HepG2 (cell line): ENCODE data around the gene RSPH9. TPM values are rescaled to one million over a fixed set of nuclear protein-coding genes. Genes with fewer than 3 reads are reported as not detected.

Experiments used
- ATAC-seq: fragments of 200-7000 bp; cut with Tn5 transposase; 3 replicates; pipeline ENCODE4 v1.9.1; 2020; ENCODE audit warnings: mild to moderate bottlenecking, moderate library complexity
- BruUV-seq: library from RNA; stranded (reverse); fragments of 400-500 nt; replicated peaks from 2 replicates; lab custom pipeline; 2021; lab: Mats Ljungman, UMichigan
- CTCF ChIA-PET: fragments of 300-600 bp; formaldehyde crosslinking; extraction: SDS; loops from one replicate; lab custom pipeline; 2021; ENCODE audit warnings: low total read pairs, inconsistent platforms, low intra/inter-chr PET ratio; lab: Yijun Ruan, JAX
- POLR2A ChIA-PET: fragments of 350-600 bp; sonication (Branson Sonifier 250); formaldehyde crosslinking; loops from one replicate; lab custom pipeline; 2020; ENCODE audit warnings: antibody characterized with exemption, inconsistent platforms; lab: Yijun Ruan, JAX
- DNase-seq: peaks from one replicate; pipeline ENCODE4 v3.0.0-alpha.2; 2015; ENCODE audit warnings: low spot score
- FAIRE-seq: peaks from 3 replicates; lab custom pipeline; 2011; peaks lifted over from hg19 to GRCh38; lab: Jason Lieb, UNC
- H2AFZ ChIP-seq: one replicate; pipeline ENCODE4 v1.6.1; 2011; ENCODE audit warnings: low read length, inconsistent platforms
- H3K27ac ChIP-seq: fragments of 300-600 bp; 3 replicates; pipeline ENCODE4 v1.8.0; 2011; ENCODE audit warnings: mixed run types, mild to moderate bottlenecking, mixed read lengths, low read length, inconsistent platforms; ENCODE audit not compliant: insufficient read depth; ENCODE audit errors: extremely low read length
- H3K27me3 ChIP-seq, 2 experiments: fragments of 200-600 bp in 1 of 2; 2 replicates in 1 of 2; 3 replicates in 1 of 2; pipeline versions ENCODE4 v1.6.0 to v1.8.0; 2011; ENCODE audit warnings: low read length in 2 of 2, mild to moderate bottlenecking in 2 of 2, moderate library complexity in 2 of 2, inconsistent platforms in 1 of 2; ENCODE audit not compliant: insufficient read depth in 2 of 2, control insufficient read depth in 1 of 2
- H3K36me3 ChIP-seq, 2 experiments: fragments of 200-600 bp in 1 of 2; replicated peaks in 1 of 2; 2 replicates in 1 of 2; 3 replicates in 1 of 2; pipeline versions ENCODE4 v1.5.1 to v1.8.0; 2011; ENCODE audit warnings: low read length in 2 of 2, inconsistent platforms in 1 of 2; ENCODE audit not compliant: insufficient read depth in 2 of 2, control insufficient read depth in 1 of 2
- H3K4me1 ChIP-seq: 2 replicates; pipeline ENCODE4 v1.5.1; 2012; ENCODE audit warnings: low read length, inconsistent platforms; ENCODE audit not compliant: insufficient read depth
- H3K4me2 ChIP-seq: 2 replicates; pipeline ENCODE4 v1.6.0; 2011; ENCODE audit warnings: low read depth, low read length, inconsistent platforms
- H3K4me3 ChIP-seq, 3 experiments: fragments of 200-600 bp in 1 of 3; sonication (generic), shearing (Covaris generic) in 1 of 3; replicated peaks in 1 of 3; 2 replicates each; pipeline ENCODE4 v1.5.1; 2011 to 2016; ENCODE audit warnings: low read length in 3 of 3, inconsistent platforms in 2 of 3, low read depth in 2 of 3, mild to moderate bottlenecking in 2 of 3, control low read depth in 1 of 3, mixed read lengths in 1 of 3; ENCODE audit not compliant: insufficient read depth in 1 of 3
- H3K79me2 ChIP-seq: one replicate; pipeline ENCODE4 v1.6.1; 2011; ENCODE audit warnings: low read length, inconsistent platforms; ENCODE audit not compliant: insufficient read depth
- H3K9ac ChIP-seq: 2 replicates; pipeline ENCODE4 v1.6.0; 2011; ENCODE audit warnings: mild to moderate bottlenecking, low read depth, low read length, inconsistent platforms; ENCODE audit not compliant: insufficient read depth
- H3K9me3 ChIP-seq: 2 replicates; pipeline ENCODE4 v1.5.1; 2012; ENCODE audit warnings: mild to moderate bottlenecking, low read length
- H4K20me1 ChIP-seq: 2 replicates; pipeline ENCODE4 v1.6.0; 2011; ENCODE audit warnings: inconsistent platforms, mild to moderate bottlenecking, low read length, moderate library complexity; ENCODE audit not compliant: insufficient read depth
- FIP1L1 ChIP-seq: fragments of 200-400 bp; formaldehyde crosslinking; IDR thresholded peaks from 2 replicates; pipeline ENCODE4 v1.6.1; 2018; ENCODE audit warnings: low read depth, mild to moderate bottlenecking, low read length, moderate library complexity, borderline replicate concordance; ENCODE audit not compliant: insufficient read depth
- FOXA1 ChIP-seq, 2 experiments: fragments of 450-650 bp in 1 of 2; sonication (generic) in 1 of 2; formaldehyde crosslinking in 1 of 2; IDR thresholded peaks; 2 replicates each; pipeline versions ENCODE4 v1.4.0 to v1.6.1; 2016 to 2020; ENCODE audit warnings: missing genetic modification reagents in 1 of 2
- FOXA3 ChIP-seq: IDR thresholded peaks from 2 replicates; pipeline ENCODE4 v1.6.1; 2016; ENCODE audit warnings: missing genetic modification reagents, missing compliant biosample characterization
- GFI1 ChIP-seq: sonication (generic); formaldehyde crosslinking; IDR thresholded peaks from 2 replicates; pipeline ENCODE4 v1.5.0; 2020; ENCODE audit warnings: missing genetic modification reagents, mild to moderate bottlenecking, borderline replicate concordance
- JUND ChIP-seq: sonication (generic); formaldehyde crosslinking; IDR thresholded peaks from 2 replicates; pipeline ENCODE4 v1.8.0; 2022; ENCODE audit warnings: mild to moderate bottlenecking, missing genetic modification reagents
- KDM6A ChIP-seq: IDR thresholded peaks from 2 replicates; pipeline ENCODE4 v1.6.1; 2016; ENCODE audit warnings: low read depth
- NAIF1 ChIP-seq: sonication (generic); formaldehyde crosslinking; IDR thresholded peaks from 2 replicates; pipeline ENCODE4 v1.5.0; 2020; ENCODE audit warnings: mild to moderate bottlenecking, missing genetic modification reagents, borderline replicate concordance
- SMAD3 ChIP-seq: sonication (generic); formaldehyde crosslinking; IDR thresholded peaks from 2 replicates; pipeline ENCODE4 v1.4.0; 2020; ENCODE audit warnings: missing genetic modification reagents
- SMC3 ChIP-seq: IDR thresholded peaks from 2 replicates; pipeline ENCODE4 v1.6.1; 2011; ENCODE audit warnings: low read length, improper control_type of control experiment
- ZNF253 ChIP-seq: sonication (generic); formaldehyde crosslinking; IDR thresholded peaks from 2 replicates; pipeline ENCODE4 v1.8.0; 2022; ENCODE audit warnings: mild to moderate bottlenecking, missing genetic modification reagents, borderline replicate concordance
- ZNF468 ChIP-seq: sonication (generic); formaldehyde crosslinking; IDR thresholded peaks from 2 replicates; pipeline ENCODE4 v1.8.0; 2022; ENCODE audit warnings: mild to moderate bottlenecking, moderate library complexity, missing genetic modification reagents
- ZNF569 ChIP-seq: sonication (generic); formaldehyde crosslinking; IDR thresholded peaks from 2 replicates; pipeline ENCODE4 v1.5.0; 2020; ENCODE audit warnings: mild to moderate bottlenecking, missing genetic modification reagents, moderate library complexity, borderline replicate concordance
- ZNF781 ChIP-seq: sonication (generic); formaldehyde crosslinking; IDR thresholded peaks from 2 replicates; pipeline ENCODE4 v1.5.1; 2020; ENCODE audit warnings: borderline replicate concordance, mild to moderate bottlenecking, missing genetic modification reagents; ENCODE audit errors: not compliant biosample characterization
- WGBS: methylation state at CpG from one replicate; pipeline ENCODE4 v1.1.6; 2017; ENCODE audit warnings: low lambda C conversion rate; 5-methylcytosine and 5-hydroxymethylcytosine counted together
- in situ Hi-C: cut with HindIII; loops from 2 replicates; pipeline ENCODE4 v1.10.0; 2017; ENCODE audit warnings: low pct_unique_long_range_greater_than_20kb; ENCODE audit not compliant: extremely low pct_ligation_motif_present
- intact Hi-C: fragments of 100-400 bp; cut with micrococcal nuclease; formaldehyde crosslinking; loops from one replicate; pipeline ENCODE4 v1.10.0; 2022; ENCODE audit not compliant: unreplicated experiment
- polyA plus RNA-seq, 8 experiments: library from polyadenylated mRNA; depleted of rRNA in 3 of 8; stranded (reverse) in 7 of 8; unstranded in 1 of 8; fragments of >200 nt; fragmentation: Illumina TruSeq in 4 of 8; extraction: Trizol in 4 of 8; gene quantifications; 2 replicates each; pipeline versions ENCODE4 v1.2.1 to v1.2.3, GENCODE V29; 2011 to 2016; ENCODE audit warnings: low read depth in 4 of 8, missing spikeins in 1 of 8, mixed read lengths in 1 of 8; ENCODE audit not compliant: insufficient read depth in 1 of 8
- total RNA-seq, 5 experiments: library from RNA; depleted of rRNA; stranded (reverse); fragments of >200 nt; fragmentation: Illumina TruSeq; extraction: Trizol; gene quantifications; 2 replicates each; pipeline ENCODE4 v1.2.3, GENCODE V29; 2016; ENCODE audit warnings: low read depth in 1 of 5
- TF ChIP-seq, protein P1 (sequence below): sonication (generic); formaldehyde crosslinking; IDR thresholded peaks from 2 replicates; pipeline ENCODE4 v1.4.0; 2020; ENCODE audit warnings: missing genetic modification reagents
- TF ChIP-seq, protein P2 (sequence below): sonication (generic); formaldehyde crosslinking; IDR thresholded peaks from 2 replicates; pipeline ENCODE4 v1.4.0; 2020; ENCODE audit warnings: missing genetic modification reagents

The RSPH9 gene
- total and polyA plus RNA-seq, 2 of the 13 experiments (the other 11 are each of a cell fraction or from before 2014, with no cell fraction given) = 0.04 TPM; not detected in 1

DNA sequence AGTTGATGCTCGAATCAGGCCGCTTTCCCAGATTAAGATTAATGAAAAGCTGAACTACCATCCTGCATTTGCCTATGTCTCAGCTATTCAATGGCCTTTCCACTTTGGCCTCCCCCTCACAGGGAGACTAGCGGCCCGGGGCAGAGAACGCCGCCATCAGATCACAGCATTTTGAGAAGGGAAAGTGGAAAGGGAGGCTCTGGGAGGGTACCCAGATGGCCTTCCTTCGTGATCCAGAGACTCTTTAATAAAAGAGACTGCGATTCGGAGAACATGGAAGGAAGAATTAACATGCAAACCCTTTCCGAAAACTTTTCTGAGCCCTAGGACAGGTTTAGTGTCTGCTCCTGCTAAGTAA lies 42.2 kb downstream of the RSPH9 start:
- H4K20me1 ChIP-seq = peaks cover 4% of the 10 kb centered on the region; the same call in 1 of the 2 replicates
- H3K36me3 ChIP-seq = peaks cover 12 to 26% of the 10 kb centered on the region in 2 experiments
- no TSS peak for BruUV-seq
- peaks cover 51% of the 10 kb centered on the region for H3K4me1 ChIP-seq
- H2AFZ ChIP-seq = no peak overlapping the region
- peak overlapping the region; percentile 93 to 98 (median 96) for H3K4me3 ChIP-seq
- DNase-seq (no peak), ATAC-seq (peak; percentile 52), FAIRE-seq (no peak)
- intact Hi-C loops = loop anchor here (1.0 kb wide), 1 partner anchor 15 kb away; no protein-coding TSS in a partner anchor
- H3K9ac ChIP-seq = peak overlapping the region; percentile 90
- ChIA-PET CTCF (no interaction called here), POLR2A (interaction anchor here (1.1 to 2.5 kb wide), 3 partner anchors 16 to 83 kb away, joined by 3 to 14 read pairs (median 5); partner anchors contain the start of genes GTPBP2 and VEGFA)
- no peaks in the 10 kb centered on the region; a peak in 1 of 5 replicates for H3K27me3 ChIP-seq
- in situ Hi-C loops = no loop called here
- peaks cover 54% of the 10 kb centered on the region for H3K79me2 ChIP-seq
- H3K27ac ChIP-seq = peak overlapping the region; percentile 58
- H3K4me2 ChIP-seq = peak overlapping the region; percentile 95
- no peaks in the 10 kb centered on the region for H3K9me3 ChIP-seq
- 8% methylated on average over 10 of the region's 10 CpGs for WGBS
- TF ChIP-seq ZNF468 (CRISPR knock-in tag) (0 out of 2 replicates have a peak, but pooled peaks have one; percentile 23), ZNF253 (CRISPR knock-in tag) (no peak), KDM6A (CRISPR knock-in tag) (no peak), NAIF1 (CRISPR knock-in tag) (0 out of 2 replicates have a peak, but pooled peaks have one; percentile 3), FOXA1 (IDR thresholded peaks at IDR 0.05) (no peak), FOXA1 (CRISPR knock-in tag; IDR thresholded peaks at IDR 0.05) (no peak), SMC3 (no peak), ZNF781 (CRISPR knock-in tag) (peak; percentile 76), FIP1L1 (no peak), GFI1 (CRISPR knock-in tag) (no peak), ZNF569 (no peak), JUND (CRISPR knock-in tag) (no peak), SMAD3 (CRISPR knock-in tag) (0 out of 2 replicates have a peak, but pooled peaks have one; percentile 4), FOXA3 (CRISPR knock-in tag) (no peak)
- TF ChIP-seq, protein P1, sequence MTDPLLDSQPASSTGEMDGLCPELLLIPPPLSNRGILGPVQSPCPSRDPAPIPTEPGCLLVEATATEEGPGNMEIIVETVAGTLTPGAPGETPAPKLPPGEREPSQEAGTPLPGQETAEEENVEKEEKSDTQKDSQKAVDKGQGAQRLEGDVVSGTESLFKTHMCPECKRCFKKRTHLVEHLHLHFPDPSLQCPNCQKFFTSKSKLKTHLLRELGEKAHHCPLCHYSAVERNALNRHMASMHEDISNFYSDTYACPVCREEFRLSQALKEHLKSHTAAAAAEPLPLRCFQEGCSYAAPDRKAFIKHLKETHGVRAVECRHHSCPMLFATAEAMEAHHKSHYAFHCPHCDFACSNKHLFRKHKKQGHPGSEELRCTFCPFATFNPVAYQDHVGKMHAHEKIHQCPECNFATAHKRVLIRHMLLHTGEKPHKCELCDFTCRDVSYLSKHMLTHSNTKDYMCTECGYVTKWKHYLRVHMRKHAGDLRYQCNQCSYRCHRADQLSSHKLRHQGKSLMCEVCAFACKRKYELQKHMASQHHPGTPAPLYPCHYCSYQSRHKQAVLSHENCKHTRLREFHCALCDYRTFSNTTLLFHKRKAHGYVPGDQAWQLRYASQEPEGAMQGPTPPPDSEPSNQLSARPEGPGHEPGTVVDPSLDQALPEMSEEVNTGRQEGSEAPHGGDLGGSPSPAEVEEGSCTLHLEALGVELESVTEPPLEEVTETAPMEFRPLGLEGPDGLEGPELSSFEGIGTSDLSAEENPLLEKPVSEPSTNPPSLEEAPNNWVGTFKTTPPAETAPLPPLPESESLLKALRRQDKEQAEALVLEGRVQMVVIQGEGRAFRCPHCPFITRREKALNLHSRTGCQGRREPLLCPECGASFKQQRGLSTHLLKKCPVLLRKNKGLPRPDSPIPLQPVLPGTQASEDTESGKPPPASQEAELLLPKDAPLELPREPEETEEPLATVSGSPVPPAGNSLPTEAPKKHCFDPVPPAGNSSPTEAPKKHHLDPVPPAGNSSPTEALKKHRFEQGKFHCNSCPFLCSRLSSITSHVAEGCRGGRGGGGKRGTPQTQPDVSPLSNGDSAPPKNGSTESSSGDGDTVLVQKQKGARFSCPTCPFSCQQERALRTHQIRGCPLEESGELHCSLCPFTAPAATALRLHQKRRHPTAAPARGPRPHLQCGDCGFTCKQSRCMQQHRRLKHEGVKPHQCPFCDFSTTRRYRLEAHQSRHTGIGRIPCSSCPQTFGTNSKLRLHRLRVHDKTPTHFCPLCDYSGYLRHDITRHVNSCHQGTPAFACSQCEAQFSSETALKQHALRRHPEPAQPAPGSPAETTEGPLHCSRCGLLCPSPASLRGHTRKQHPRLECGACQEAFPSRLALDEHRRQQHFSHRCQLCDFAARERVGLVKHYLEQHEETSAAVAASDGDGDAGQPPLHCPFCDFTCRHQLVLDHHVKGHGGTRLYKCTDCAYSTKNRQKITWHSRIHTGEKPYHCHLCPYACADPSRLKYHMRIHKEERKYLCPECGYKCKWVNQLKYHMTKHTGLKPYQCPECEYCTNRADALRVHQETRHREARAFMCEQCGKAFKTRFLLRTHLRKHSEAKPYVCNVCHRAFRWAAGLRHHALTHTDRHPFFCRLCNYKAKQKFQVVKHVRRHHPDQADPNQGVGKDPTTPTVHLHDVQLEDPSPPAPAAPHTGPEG (CRISPR knock-in tag) = 0 out of 2 replicates have a peak, but pooled peaks have one; percentile 32
- TF ChIP-seq, protein P2, sequence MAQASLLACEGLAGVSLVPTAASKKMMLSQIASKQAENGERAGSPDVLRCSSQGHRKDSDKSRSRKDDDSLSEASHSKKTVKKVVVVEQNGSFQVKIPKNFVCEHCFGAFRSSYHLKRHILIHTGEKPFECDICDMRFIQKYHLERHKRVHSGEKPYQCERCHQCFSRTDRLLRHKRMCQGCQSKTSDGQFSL (CRISPR knock-in tag) = 0 out of 2 replicates have a peak, but pooled peaks have one; percentile 11
